Measurements from ENCODE around the gene DCTN5.

DCTN5 gene

GRCh38 chr16:23640931-23641765 is at the start of gene DCTN5, which contains the start of gene PALB2:
DCTN5 (plus strand) TSS chr16:23641466; CDS start chr16:23641543, 77 bp downstream.
PALB2 (minus strand) TSS chr16:23641310; CDS start chr16:23641157, 153 bp downstream.
- TF ChIP-seq CTCF (conservative IDR thresholded peaks at IDR 0.05; ENCODE audit: low read depth, low read length): no peak
- DNase-seq (ENCODE audit: low read depth): peak; percentile 81

GRCh38 chr16:23594186-23594585 is 47.1 kb upstream of the DCTN5 start:
- DNase-seq (ENCODE audit: low read depth): no peak
- no peak overlapping the region for H3K4me3 ChIP-seq (ENCODE audit: low read length)
- no peak for TF ChIP-seq CTCF (conservative IDR thresholded peaks at IDR 0.05; ENCODE audit: low read depth, low read length)

More at GRCh38 chr16:23640931-23641765, at the start of gene DCTN5, which contains the start of gene PALB2:
- H3K4me3 ChIP-seq (ENCODE audit: low read length): peak within 1 kb of the TSS; percentile 100

- DNase-seq (ENCODE audit: low read depth): no peak
- peak overlapping the region; percentile 98 for H3K4me3 ChIP-seq (ENCODE audit: low read length)
- no peak for TF ChIP-seq CTCF (conservative IDR thresholded peaks at IDR 0.05; ENCODE audit: low read depth, low read length)
These were observed 45.9 kb upstream of the DCTN5 start for GRCh38 chr16:23595246-23595950.

GRCh38 chr16:23595951-23596720 is 45.1 kb upstream of the DCTN5 start, which contains the start of gene NDUFAB1:
NDUFAB1 (minus strand) TSS chr16:23596316; CDS start chr16:23596290, 26 bp downstream.
- TF ChIP-seq CTCF (conservative IDR thresholded peaks at IDR 0.05; ENCODE audit: low read depth, low read length): no peak
- peak within 1 kb of the TSS; percentile 98 for H3K4me3 ChIP-seq (ENCODE audit: low read length)
- peak; percentile 46 for DNase-seq (ENCODE audit: low read depth)

- no peak for DNase-seq (ENCODE audit: low read depth)
- H3K4me3 ChIP-seq (ENCODE audit: low read length): no peak overlapping the region
- peak; percentile 37 for TF ChIP-seq CTCF (conservative IDR thresholded peaks at IDR 0.05; ENCODE audit: low read depth, low read length)
These were observed 44.1 kb upstream of the DCTN5 start for GRCh38 chr16:23597003-23597756.

- H3K4me3 ChIP-seq (ENCODE audit: low read length): no peak overlapping the region
- TF ChIP-seq CTCF (conservative IDR thresholded peaks at IDR 0.05; ENCODE audit: low read depth, low read length): no peak
- no peak for DNase-seq (ENCODE audit: low read depth)
These were observed 33.5 kb upstream of the DCTN5 start for GRCh38 chr16:23607726-23608125.

Measured in retinal pigment epithelial cell (primary cell).